GM23338 (cell line): Measurements from ENCODE around the gene FAM72C.
"Not testable (repeated sequence)": the region's sequence is repeated elsewhere in the genome, so short reads cannot be mapped to it uniquely, and the experiment has no call there.

Experiments
- CREB1 ChIP-seq: fragments of 250-450 bp; sonication (Bioruptor Pico); IDR thresholded peaks from 2 replicates; pipeline ENCODE4 v1.5.0; 2020; ENCODE audit warnings: low read depth, mild to moderate bottlenecking, moderate library complexity
- POLR2AphosphoS5 ChIP-seq: IDR thresholded peaks from 2 replicates; pipeline ENCODE4 v1.6.1; 2016; ENCODE audit warnings: antibody characterized with exemption, low read depth
- STAT1 ChIP-seq: IDR thresholded peaks from one replicate; pipeline ENCODE4 v1.6.1; 2016; ENCODE audit warnings: antibody characterized with exemption; ENCODE audit not compliant: unreplicated experiment
- TF ChIP-seq, protein P1 (sequence below), 2 experiments: fragments of 200-600 bp in 1 of 2; sonication (generic) in 1 of 2; conservative IDR thresholded peaks; 2 replicates each; pipeline versions ENCODE4 v1.5.1 to v1.6.1; 2016 to 2017; ENCODE audit warnings: antibody characterized with exemption in 2 of 2, low read depth in 2 of 2, mild to moderate bottlenecking in 2 of 2, moderate library complexity in 1 of 2

DNA sequence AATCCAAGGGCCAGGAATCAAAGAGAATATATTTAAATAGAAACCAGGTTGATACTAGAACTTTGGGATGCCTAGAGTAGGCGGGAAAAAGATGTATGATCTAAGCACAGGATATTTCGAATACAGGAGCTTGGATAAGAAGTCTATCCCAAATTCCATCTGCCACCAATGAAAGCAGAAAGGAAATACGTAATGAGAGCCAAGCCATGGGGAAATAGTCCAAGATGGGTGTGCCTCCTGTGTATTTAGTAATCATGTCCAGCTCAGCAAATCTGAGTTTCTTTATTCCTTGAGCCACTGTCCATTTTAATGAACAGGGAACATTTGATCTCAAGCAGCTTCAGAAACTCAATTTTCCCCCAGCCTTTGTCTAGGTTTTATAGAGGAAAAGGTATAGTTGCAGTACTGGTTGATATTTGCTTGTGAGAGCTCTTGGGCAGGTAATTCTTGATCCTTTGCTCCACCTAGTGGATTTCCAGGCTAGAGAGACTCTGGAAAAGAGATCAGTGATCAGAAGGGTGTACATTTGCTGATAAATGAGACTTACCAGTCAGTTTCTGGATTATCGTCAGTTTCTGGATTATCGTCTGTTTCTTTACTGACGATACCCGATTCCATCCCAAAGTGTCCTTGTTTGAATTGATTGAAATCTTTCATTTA is 28.3 kb downstream of the FAM72C start:
- TF ChIP-seq, protein P1, sequence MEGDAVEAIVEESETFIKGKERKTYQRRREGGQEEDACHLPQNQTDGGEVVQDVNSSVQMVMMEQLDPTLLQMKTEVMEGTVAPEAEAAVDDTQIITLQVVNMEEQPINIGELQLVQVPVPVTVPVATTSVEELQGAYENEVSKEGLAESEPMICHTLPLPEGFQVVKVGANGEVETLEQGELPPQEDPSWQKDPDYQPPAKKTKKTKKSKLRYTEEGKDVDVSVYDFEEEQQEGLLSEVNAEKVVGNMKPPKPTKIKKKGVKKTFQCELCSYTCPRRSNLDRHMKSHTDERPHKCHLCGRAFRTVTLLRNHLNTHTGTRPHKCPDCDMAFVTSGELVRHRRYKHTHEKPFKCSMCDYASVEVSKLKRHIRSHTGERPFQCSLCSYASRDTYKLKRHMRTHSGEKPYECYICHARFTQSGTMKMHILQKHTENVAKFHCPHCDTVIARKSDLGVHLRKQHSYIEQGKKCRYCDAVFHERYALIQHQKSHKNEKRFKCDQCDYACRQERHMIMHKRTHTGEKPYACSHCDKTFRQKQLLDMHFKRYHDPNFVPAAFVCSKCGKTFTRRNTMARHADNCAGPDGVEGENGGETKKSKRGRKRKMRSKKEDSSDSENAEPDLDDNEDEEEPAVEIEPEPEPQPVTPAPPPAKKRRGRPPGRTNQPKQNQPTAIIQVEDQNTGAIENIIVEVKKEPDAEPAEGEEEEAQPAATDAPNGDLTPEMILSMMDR (conservative IDR thresholded peaks at IDR 0.05; ENCODE audit: low read depth in 2 of 2) = not testable (repeated sequence)
- TF ChIP-seq POLR2AphosphoS5; STAT1; CREB1 (CRISPR knock-in tag): not testable (repeated sequence)
